GM21367 (cell line): ENCODE results near the gene ZNF695.
A peak's percentile ranks its signal among the peaks of the same experiment; 100 is the strongest.
"Not testable (repeated sequence)": the region's sequence is repeated elsewhere in the genome, so short reads cannot be mapped to it uniquely, and the experiment has no call there.

Experiments used
- ATAC-seq: cut with Tn5 transposase; IDR thresholded peaks from one replicate; pipeline ENCODE4 v1.9.1; 2021; ENCODE audit not compliant: unreplicated experiment

ZNF695 gene

DNA sequence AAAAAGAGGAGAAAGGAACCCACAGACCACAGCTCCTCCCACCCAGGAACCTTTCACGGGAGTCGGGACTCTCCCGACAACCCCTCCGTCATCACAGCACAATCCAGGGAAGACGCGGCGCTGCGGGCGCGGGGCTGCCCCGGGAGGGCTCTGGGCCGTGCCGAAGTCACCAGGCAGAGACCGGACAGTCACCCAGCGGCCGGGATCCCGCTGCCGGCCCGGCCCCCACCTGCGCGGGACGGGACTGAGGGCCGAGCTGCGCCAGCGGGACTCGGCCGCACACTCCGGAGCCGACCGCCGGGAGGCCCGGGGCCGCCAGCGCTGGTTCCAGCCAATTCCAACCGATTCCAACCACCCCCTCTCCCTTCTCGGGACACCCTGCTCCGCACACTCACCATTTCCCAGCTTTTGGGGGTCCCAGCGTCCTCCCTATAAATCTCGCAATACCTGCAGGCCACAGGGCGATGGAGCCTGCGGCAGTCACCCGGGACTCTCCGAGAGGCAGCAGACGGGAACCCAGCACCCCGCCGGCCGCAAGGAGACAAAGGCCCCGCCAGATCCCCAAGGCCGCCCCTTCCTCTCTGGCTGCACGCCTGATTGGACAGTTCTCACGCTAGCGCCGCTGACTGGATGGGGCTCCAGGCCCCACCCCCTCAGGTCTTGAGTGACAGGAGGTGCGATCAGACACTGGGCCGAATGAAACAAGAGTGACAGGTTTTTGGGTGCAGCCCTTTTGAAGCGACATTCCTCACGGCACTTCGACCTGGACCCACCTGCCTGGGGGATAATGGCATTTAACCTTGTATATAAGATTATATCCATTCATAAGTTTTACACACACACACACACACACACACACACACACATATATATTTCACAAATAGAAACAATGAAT, at the start of gene ZNF695:
TSS of gene ZNF695 (minus strand) at position 547 of the 895 bp plus-strand sequence. CDS start at position 398, 149 bp downstream.
- peak; percentile 99 for ATAC-seq

DNA sequence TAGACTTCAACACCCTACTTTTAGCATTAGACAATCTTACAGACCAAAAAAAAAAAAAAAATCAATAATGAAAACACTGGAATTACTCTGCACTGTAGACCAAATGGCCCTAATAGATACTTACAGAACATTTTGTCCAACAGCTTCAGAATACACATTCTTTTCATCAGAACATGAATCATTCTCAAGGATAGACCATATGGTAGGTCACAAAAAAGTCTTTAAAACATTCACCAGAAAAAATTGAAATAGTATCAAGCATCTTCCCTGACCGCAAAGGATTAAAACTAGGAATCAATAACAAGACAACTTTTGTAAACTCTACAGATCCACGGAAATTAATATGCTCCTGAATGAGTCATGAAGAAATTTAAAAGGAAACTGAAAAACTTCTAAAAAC, 48.2 kb upstream of the ZNF695 start:
- no peak for ATAC-seq

GRCh38 chr1:247054992-247055415, 47.1 kb upstream of the ZNF695 start:
- no peak for ATAC-seq

DNA sequence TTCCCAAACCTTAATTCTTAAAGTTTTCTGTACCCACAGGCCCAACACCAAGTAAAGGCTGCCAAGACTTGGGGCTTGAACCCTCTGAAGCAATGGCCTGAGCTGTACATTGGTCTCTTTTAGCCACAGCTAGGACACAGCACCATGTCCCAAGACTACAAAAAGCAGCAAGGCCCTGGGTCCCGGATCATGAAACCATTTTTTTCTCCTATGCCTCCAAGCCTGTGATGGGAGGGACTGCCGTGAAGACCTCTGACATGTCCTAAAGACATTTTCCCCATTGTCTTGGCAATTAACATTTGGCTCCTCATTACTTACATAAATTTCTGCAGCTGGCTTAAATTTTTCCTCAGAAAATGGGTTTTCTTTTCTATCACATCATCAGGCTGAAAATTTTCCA, 39.8 kb upstream of the ZNF695 start:
- ATAC-seq: no peak

DNA sequence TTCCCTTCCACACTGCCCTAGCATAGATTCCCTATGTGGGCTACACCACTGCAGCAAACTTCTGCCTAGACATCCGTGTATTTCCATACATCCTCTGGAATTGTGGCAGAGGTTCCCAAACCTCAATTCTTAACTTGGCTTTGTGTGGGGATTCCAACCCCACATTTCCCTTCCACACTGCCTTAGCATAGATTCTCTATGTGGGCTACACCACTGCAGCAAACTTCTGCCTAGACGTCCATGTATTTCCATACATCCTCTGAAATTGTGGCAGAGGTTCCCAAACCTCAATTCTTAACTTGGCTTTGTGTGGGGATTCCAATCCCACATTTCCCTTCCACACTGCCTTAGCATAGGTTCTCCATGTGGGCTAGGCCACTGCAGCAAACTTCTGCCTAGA, 39.4 kb upstream of the ZNF695 start:
- no peak for ATAC-seq

DNA sequence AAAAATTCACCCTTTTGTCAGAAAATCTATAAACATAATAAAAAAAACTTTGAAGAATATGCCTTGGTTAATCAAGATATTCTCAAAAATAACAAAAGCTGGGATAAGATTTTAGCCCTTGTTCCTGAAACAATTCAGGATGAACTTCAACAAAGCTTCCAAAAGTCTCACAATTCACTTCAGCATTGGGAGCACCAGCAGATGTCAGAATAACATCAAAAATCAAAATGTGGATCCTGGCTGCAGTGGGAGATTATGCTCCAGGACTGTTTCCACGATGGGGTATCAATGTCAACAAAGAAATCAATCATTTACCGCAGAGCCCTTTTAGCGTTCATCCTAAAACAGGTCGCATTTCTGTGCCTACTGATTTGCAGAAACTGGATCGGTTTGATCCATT, 35.5 kb upstream of the ZNF695 start:
- ATAC-seq: no peak

DNA sequence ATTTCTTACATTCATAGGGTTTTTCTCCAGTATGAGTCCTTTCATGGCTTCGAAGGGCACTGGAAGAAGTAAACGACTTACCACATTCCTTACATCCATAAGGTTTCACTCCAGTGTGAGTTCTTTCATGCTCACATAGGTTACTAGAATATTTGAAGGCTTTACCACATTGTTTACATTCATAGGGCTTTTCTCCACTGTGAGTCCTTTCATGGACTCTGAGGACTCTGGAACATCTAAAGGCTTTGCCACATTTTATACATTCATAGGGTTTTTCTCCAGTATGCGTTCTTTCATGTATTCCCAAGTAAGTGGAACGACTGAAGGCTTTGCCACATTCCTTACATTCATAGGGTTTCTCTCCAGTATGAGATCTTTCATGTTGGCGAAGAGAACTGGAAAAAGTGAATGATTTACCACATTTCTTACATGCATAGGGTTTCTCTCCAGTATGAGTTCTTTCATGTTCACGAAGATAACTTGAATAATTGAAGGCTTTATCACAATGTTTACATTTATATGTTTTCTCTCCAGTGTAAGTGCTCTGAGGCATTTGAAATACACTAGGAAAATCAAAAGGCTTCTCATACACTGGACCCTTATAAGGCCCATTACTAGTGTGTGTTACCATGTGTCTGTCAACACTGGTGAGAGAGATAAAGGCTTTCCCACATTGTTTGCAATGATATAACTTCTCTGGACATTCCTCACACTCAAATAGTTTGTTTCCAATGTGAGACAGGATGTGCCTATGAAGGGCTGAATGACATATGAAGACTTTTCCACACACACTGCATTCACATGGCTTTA, 29.9 kb upstream of the ZNF695 start:
- ATAC-seq: no peak

DNA sequence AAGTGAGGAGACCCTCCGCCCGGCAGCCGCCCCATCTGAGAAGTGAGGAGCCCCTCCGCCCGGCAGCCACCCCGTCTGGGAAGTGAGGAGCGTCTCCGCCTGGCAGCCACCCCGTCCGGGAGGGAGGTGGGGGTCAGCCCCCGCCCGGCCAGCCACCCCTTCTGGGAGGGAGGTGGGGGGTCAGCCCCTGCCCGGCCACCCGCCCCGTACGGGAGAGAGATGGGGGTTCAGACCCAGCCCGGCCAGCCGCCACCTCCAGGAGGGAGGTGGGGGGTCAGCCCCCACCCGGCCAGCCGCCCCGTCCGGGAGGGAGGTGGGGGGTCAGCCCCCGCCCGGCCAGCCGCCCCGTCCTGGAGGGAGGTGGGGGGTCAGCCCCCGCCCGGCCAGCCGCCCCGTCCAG, 24.4 kb upstream of the ZNF695 start:
- not testable (repeated sequence) for ATAC-seq

- not testable (repeated sequence) for ATAC-seq
Measured at GRCh38 chr1:247024658-247025057, 16.8 kb upstream of the ZNF695 start.

GRCh38 chr1:247013391-247013790, 5.5 kb upstream of the ZNF695 start:
- ATAC-seq: no peak

GRCh38 chr1:247008406-247008799, 546 bp upstream of the ZNF695 start:
- no peak for ATAC-seq

GRCh38 chr1:247004081-247004480, 3.8 kb downstream of the ZNF695 start:
- not testable (repeated sequence) for ATAC-seq

DNA sequence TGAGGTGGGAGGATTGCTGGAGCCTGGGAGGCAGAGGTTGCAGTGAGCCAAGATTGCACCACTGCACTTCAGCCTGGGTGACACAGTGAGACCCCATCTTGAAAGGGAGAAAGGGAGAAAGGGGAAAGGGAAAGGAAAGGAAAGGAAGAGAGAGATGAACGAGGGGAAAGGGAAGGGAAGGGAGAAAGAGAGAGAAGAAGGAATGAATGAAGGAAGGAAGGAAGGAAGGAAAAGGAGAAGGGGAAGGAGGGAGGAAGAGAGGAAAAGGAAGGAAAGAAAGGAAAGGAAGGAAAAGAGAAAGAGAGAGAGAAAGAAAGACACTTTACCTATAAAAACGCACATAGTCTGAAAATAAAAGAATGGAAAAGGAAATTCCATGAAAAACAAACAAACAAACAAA, 18.0 kb downstream of the ZNF695 start:
- ATAC-seq: no peak

GRCh38 chr1:246988316-246988715, 19.5 kb downstream of the ZNF695 start:
- ATAC-seq: no peak

GRCh38 chr1:246987083-246987690, 20.7 kb downstream of the ZNF695 start:
- ATAC-seq: no peak

- ATAC-seq: no peak
Measured at GRCh38 chr1:246978785-246979184, 29.1 kb downstream of the ZNF695 start.

- ATAC-seq: no peak
Measured at GRCh38 chr1:246978281-246978680, 29.6 kb downstream of the ZNF695 start.

DNA sequence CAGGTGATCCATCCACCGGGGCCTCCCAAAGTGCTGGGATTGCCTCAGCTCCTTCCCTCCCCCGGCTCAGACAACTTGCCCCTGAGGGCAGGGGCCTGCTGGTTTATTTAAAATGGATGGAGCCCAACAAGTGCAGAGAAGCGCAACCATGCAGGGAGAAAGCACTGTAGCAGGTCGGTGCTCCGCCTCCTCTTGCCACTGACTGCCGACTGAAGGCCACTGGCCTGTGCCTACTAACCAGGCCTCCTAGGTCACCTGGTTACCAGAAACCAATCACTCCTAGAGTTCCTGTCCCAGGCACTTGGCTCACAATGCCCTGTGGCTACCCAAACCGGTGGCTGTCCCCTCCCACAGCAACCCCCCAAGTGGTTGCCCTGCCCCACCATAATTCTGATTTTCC, 35.9 kb downstream of the ZNF695 start:
- no peak for ATAC-seq

- no peak for ATAC-seq
Measured at GRCh38 chr1:246971090-246971721, 36.7 kb downstream of the ZNF695 start.

- ATAC-seq: no peak
Measured at GRCh38 chr1:246969621-246970020, 38.2 kb downstream of the ZNF695 start.

GRCh38 chr1:246966502-246966901, 41.4 kb downstream of the ZNF695 start:
- ATAC-seq: no peak
